Measurements from ENCODE around the gene PRKG1.

The PRKG1 gene

GRCh38 chr10:51767103-51767763 lies 692.9 kb downstream of the PRKG1 start:
- no peak for DNase-seq

GRCh38 chr10:51768886-51769465 lies 694.7 kb downstream of the PRKG1 start:
- no peak for DNase-seq

- no peak for DNase-seq
Observed at GRCh38 chr10:51770709-51771108, 696.4 kb downstream of the PRKG1 start.

- DNase-seq, result no peak
Observed at GRCh38 chr10:51772387-51772786, 698.1 kb downstream of the PRKG1 start.

GRCh38 chr10:51773681-51774080 lies 699.4 kb downstream of the PRKG1 start:
- no peak for DNase-seq

- no peak for DNase-seq
Observed at GRCh38 chr10:51783941-51784340, 709.7 kb downstream of the PRKG1 start.

- no peak for DNase-seq
Observed at GRCh38 chr10:51786016-51786683, 711.9 kb downstream of the PRKG1 start.

GRCh38 chr10:51786684-51787035 lies 712.4 kb downstream of the PRKG1 start:
- no peak for DNase-seq

- DNase-seq, result no peak
Observed at GRCh38 chr10:51788273-51788672, 714.0 kb downstream of the PRKG1 start.

GRCh38 chr10:51789118-51789517 lies 714.8 kb downstream of the PRKG1 start:
- no peak for DNase-seq

GRCh38 chr10:51789903-51790302 lies 715.6 kb downstream of the PRKG1 start:
- DNase-seq, result no peak

GRCh38 chr10:51792678-51793077 lies 718.4 kb downstream of the PRKG1 start:
- no peak for DNase-seq

- DNase-seq, result no peak
Observed at GRCh38 chr10:51800121-51800520, 725.8 kb downstream of the PRKG1 start.

- no peak for DNase-seq
Observed at GRCh38 chr10:51800725-51801424, 726.6 kb downstream of the PRKG1 start.

- no peak for DNase-seq
Observed at GRCh38 chr10:51802030-51802429, 727.7 kb downstream of the PRKG1 start.

- no peak for DNase-seq
Observed at GRCh38 chr10:51804866-51805265, 730.6 kb downstream of the PRKG1 start.

- DNase-seq, result no peak
Observed at GRCh38 chr10:51806079-51806835, 732.0 kb downstream of the PRKG1 start.

- DNase-seq, result no peak
Observed at GRCh38 chr10:51808187-51808586, 733.9 kb downstream of the PRKG1 start.

GRCh38 chr10:51815723-51816122 lies 741.4 kb downstream of the PRKG1 start:
- DNase-seq, result no peak

GRCh38 chr10:51821045-51821444 lies 746.8 kb downstream of the PRKG1 start:
- DNase-seq, result no peak

- DNase-seq, result no peak
Observed at GRCh38 chr10:51821745-51822144, 747.5 kb downstream of the PRKG1 start.

GRCh38 chr10:51832652-51833383 lies 758.5 kb downstream of the PRKG1 start:
- DNase-seq, result no peak

Measured in effector CD4-positive, alpha-beta T cell (primary cell).